NCI-H1048 (cell line): ENCODE measurements around the gene CCDC74A.
"Not testable (repeated sequence)": the region's sequence is repeated elsewhere in the genome, so short reads cannot be mapped to it uniquely, and the experiment has no call there.

Experiments
- DNase-seq: peaks from one replicate; lab custom pipeline; 2025; lab: John Stamatoyannopoulos, UW

Gene CCDC74A

DNA sequence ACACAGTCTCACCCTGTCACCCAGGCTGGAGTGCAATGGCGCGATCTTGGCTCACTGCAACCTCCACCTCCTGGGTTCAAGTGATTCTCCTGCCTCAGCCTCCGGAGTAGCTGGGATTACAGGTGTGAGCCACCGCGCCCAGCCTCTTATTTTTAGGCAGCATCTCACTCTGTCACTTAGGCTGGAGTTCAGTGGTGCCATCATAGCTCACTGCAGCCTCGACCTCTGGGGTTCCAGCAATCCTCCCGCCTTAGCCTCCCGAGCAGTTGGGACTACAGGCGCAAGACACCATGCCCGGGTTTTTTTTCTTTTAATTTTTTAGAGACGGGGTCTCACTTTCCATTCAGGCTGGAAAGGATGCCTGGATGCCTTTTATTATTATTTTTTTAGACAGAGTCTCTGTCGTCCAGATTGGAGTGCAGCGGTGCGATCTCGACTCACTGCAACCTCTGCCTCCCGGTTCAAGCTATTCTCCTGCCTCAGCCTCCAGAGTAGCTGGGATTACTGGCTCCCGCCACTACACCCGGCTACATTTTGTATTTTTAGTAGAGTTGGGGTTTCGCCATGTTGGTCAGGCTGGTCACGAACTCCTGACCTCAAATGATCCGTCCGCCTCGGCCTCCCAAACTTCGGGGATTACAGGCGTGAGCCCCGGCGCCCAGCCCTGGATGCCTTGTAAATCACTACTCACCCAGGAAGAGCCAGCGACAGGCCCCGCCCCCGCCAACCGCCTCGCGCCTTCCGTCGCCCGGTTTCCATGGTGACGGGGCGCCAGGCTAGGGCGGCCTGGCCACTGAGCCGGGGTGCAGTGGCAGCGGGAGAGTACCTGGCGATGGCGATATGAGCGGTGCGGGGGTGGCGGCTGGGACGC lies at the start of gene CCDC74A:
TSS of gene CCDC74A (plus strand) at position 758 of the 871 bp plus-strand sequence. CDS start at position 841, 83 bp downstream.
- peak; percentile 73 for DNase-seq

GRCh38 chr2:131478074-131478849 lies 49.4 kb upstream of the CCDC74A start:
- DNase-seq: not testable (repeated sequence)

DNA sequence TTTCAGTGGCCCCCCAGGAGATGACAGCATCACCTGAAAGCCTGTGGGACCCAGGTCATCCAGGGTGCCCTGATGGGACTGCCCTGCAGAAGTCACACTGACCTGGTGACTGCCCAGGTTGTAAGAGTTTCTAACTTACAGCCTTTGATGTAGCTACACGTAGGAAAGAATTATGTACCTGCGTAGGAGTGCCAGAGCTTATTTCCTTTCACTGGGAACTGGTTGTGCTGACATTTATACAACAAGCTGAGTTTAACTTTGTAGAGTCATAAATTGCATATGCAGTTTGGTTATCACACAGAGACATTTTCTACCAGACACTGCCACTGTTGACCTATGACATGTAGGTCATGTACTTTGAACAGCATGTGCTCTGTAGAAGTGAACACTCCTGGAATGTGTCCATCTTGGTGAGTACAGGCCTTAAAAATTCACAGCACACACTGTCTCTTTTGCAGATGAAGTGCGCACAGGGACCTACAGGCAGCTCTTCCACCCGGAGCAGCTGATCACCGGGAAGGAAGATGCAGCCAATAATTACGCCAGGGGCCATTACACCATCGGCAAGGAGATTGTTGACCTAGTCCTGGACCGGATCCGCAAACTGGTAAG lies 48.7 kb upstream of the CCDC74A start:
- DNase-seq: not testable (repeated sequence)

DNA sequence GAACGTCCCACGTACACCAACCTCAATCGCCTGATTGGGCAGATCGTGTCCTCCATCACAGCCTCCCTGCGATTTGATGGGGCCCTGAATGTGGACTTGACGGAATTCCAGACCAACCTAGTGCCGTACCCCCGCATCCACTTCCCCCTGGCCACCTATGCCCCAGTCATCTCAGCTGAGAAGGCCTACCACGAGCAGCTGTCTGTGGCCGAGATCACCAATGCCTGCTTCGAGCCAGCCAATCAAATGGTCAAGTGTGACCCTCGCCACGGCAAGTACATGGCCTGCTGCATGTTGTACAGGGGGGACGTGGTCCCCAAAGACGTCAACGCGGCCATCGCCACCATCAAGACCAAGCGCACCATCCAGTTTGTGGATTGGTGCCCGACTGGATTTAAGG lies 47.3 kb upstream of the CCDC74A start:
- DNase-seq: not testable (repeated sequence)

DNA sequence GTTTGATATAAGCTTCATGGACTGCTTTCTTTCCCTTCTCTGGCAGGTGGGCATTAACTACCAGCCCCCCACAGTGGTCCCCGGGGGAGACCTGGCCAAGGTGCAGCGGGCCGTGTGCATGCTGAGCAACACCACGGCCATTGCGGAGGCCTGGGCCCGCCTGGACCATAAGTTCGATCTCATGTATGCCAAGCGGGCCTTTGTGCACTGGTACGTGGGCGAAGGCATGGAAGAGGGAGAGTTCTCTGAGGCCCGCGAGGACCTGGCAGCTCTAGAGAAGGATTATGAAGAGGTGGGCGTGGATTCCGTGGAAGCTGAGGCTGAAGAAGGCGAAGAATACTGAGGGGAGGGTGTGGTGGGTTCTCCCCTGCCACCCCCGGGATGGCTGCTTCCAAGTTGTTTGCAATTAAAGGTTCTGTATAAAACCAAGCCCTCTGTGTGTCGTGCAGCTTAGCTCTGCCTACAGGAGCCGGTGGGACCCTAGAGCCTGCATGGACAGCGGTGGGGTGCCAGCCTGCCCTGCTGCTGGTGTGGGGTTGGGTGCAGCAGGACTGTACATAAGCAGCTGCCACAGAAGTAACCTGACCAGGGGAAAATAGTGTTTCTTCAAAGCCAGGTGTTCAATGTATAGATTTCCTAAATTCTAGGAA lies 45.1 kb upstream of the CCDC74A start:
- DNase-seq: not testable (repeated sequence)

DNA sequence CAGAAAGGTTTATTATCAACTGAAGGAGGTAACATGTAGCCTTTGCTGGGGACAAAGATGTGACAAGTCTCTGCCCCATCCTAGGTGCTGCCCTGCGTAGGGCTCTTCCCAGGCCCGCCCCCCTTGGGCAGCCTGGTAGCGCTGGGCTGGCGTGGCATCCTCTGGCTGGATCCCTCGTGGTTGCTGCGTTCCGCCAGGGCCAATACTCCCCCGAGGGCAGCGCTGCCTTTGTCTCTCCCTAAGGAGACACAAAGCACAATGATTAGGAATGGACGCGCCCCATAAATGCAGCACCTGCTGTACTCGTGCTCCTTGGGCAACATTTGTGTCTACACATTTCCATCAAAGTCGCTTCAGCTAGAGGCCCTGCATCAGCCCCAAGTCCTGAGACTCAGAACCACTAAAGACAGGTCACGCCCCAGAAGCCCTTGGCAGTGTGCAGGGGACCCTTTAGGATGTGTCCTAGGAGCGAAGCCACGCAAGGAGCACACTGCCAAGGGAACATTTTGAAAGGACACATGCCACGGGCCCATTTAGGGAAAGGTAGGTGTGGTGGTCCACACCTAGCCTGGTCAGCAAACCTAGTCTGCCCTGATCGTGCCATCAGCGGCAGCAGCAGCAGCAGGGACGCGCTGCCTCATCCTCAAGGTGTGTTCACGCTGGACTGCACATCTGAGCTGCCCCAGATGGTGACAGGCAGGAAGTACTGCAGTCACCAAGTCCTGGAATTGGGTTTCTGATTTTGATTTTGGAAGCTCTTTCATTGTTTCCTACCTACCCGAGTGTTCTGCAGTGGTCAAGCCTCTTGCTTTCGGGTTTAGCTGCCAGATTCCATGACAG lies 43.5 kb upstream of the CCDC74A start:
- DNase-seq: not testable (repeated sequence)

DNA sequence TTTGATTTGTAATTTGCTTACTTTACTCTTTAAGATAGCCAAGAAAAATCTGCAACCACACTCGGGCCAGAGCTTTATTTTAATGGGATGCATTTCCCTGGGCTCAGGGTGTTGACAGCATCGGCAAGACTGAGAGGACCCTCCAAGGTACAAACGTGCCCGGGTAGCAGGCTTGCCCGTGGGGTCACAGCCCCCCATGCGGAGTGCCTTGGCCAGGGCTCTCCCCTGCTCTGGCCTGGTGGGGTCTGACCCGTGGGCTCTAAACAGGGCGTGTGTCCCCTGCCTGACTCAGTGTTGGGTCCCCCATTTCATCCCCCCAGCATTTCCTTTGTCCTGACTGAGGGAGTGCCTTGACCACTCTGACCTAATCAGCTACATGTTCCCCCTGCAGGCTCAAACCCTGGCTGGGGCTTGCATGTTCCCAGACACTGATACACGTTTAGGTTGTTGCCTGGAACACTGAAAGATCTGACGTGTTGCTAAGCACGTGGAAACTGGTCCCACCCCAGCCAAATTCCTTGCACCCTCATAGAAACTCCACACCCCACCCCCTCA lies 42.7 kb upstream of the CCDC74A start:
- DNase-seq: not testable (repeated sequence)

DNA sequence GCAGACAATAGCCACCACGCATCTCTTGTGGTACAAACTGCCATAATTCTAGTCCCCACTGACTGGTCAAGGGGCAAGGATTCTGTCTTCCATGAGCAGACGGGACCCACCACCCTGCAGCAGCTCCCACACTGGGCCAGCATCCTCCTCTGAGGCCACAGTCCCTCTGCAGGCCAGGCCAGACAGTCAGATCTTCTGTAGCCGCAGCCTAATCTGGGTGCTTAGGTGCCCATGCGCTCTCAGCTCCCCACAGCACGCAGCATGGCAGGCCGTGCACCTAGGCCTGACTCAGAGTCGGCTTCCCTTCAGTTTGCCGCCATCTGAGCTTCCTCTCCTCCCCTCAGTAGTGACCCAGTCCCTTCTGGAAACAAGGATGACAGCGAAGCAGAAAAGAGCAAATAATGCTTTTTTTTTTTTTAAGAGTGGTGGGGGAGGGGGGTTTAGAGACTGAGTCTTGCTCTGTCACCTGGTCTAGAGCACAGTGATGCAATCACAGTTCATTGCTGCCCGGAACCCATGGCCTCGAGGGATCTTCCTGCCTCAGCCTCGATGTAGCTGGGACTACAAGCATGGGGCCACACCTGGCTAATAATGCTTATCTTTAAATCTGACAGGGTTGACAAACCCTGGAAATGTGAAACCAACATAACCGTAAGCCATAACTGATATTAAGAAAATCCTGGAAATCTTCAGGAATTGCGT lies 41.3 kb upstream of the CCDC74A start:
- DNase-seq: not testable (repeated sequence)

DNA sequence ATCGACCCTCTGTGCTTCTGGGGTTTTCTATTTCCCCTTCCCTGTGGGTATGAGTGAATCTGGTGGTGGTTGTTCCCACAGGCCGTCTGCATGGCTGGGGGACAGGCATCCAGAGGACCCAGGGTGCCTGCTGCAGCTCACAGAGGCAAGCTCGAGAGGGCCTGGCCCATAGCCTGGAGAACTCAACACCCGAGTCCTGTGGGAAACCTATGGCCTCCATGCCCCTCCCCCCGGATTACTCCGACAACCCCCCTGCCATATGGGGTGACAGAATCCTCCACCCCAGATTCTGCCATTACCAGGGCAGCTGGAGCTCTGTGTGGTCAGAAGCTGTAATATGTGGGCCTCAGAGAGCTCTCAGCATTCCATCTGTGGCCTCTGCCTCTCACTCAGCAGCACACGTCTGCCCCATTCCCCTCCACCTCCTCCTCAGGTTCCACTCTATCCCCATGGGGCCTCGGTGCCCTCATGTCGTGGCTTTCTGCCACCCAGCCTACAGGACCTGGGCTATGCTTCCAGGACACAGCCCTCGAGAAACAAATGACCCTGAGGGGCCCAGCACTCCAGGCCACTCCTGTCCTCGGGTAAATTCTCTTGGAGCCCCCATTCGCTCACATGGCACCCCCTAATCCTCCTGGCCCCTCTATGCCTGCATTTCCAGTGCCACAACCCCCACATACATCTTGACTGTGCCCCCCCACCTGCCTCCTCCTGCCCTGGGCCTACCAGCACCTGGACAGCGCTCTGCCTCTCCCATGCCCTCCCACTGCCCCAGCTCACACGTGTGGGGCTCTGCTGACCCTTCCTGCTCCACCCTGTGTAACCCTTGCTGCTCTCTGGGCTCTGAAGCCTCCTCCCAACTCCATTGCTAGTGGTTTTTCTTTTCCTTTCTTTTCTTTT lies 39.1 kb upstream of the CCDC74A start:
- DNase-seq: no peak

- not testable (repeated sequence) for DNase-seq
These were observed 36.8 kb upstream of the CCDC74A start for GRCh38 chr2:131490616-131491468.

DNA sequence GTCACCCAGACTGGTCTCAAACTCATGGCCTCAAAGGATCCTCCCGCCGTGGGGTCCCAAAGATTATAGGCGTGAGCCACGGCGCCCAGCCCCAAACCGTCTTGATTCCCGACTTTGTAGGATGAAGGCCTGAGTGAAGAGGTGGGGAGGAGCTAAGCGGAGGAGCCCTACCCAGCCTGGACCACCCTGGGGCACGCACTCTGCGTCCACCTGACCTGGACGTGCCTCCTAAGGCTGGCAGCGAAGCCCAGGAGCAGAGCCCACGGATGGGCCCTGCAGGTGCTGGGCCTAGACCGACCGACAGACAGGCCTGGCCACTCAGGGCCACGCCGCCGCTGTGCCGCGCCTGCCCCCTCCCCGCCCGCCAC lies 36.2 kb upstream of the CCDC74A start:
- not testable (repeated sequence) for DNase-seq

DNA sequence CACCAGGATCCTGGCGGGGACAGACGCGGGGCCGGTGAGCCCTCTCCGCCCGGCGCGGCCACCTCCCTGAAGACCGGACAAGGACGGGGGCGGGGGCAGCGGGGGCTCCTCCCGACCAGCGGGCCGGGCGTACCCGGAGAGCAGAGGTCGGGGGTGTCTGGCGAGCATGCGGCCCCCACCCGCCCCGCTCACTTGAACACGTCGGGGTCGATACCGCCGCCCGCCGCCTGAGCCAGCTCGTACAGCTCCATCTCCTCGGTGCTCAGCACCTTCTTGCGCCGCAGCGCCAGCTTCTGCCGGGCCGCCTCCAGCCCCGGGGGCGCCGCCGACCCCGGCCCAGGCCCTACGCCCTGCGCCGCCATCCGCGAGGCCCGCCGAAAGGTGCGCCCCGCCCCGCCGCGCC lies 35.7 kb upstream of the CCDC74A start, which contains the start of gene MZT2A:
TSS of gene MZT2A (minus strand) at position 383 of the 403 bp plus-strand sequence. CDS start at position 362, 21 bp downstream.
- not testable (repeated sequence) for DNase-seq

DNA sequence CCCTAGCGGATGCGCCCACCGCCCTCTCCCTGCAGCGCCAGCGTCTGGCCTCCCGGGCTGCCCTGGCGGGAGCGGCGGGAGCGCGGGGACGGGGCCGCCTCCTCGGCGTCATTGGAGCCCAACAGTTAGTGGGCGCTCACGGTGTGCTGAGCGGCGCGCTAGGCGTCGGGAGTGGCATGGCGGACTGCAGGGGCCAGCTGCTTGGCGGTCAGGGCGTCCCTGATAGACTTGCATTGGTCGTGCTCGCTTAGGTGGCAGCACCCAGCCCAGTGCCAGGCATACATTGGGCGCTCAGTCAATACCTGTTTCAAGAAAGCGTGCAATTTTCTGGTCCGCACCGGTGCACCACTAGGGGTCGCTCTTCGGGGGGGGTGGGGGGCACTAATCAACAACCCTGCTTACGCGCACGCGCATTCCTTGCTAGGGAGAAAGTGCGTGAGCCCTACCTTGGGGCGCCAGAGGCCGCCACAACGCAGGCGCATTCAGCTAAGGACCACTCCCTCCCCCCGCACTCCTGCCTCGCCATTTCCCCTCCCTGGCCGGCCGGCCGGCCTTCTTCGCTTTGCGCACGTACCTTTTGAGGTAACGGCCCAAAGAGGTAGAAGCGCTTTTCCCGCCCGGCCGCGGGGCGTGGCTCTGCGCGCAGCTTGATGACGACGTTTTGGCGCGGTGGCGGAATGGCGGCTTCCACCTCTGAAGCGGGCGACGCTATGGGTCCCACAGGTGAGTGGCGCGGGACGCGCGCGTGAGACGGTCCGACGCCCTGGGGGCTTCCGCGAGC lies 35.1 kb upstream of the CCDC74A start:
- peak; percentile 94 for DNase-seq

DNA sequence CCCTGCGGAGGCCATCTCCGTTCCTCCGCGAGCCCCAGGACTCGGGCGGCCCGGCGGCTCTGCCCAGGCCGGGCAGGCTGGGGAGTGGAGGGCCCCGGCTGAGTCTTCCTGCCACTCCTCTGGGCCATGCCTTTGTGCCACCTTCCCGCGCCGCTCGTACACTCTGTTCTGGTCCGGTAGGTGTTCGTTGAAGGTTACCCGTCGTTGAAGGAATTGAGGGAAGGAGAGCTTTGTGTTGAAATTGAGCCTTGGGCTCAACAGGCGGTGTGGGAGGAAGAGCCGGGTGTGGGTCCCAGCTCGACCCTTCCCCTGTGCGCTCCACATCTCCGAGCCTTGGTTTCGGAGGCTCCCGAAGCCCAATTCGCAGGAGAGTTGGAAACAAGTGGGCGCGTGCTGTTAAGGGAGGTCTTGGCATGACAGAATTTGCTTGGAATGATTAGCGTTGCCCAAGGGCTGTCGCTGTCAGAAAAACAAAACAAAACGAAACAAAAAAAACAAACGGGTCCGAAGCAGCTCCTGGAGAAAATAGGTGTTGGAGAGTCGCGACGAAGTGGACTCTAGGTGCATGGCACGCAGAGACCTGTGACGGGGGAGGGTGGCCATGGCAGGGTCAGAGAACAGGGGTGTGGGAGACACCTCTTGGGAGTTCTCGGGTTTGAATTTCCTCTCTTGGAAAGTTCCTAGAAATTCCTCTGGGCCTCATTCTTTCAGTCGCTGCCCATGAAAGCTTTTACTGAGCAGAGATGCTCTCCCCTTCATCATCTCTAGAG lies 34.3 kb upstream of the CCDC74A start:
- DNase-seq: no peak

- DNase-seq: not testable (repeated sequence)
These were observed 32.2 kb upstream of the CCDC74A start for GRCh38 chr2:131495506-131495905.

DNA sequence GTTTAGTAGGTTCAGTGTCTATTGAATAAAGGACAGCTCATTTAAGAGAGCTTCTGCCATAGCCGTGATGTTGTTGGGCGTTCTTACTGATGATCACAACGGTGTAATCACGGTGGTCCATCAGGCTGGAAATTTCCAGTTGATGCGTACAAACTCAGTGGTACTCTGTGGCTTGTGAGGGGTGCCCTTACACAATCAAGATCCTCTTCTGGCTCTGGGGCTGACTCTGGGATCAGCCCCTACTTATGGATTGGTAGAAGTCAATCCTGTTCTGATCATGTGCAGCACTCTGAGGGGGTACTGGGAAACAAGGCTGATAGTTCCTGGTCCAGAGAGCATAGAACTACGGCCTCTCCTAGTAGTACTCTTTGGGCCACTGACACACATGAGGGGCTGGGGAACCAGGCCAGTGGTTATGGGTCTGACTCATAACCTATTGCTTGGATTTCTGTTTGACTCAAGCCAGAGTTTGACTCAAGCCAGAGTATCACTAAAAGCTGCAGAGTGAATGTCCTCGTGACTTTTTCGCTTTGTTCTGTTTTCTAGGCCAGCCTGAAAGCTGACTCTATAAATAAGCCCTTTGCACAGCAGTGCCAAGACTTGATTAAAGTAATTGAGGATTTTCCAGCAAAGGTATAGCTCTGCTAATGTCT lies 29.2 kb upstream of the CCDC74A start:
- DNase-seq: not testable (repeated sequence)
